HepG2 (cell line): ENCODE results near the gene NT5C2. TPM values are rescaled to one million over a fixed set of nuclear protein-coding genes. Genes with fewer than 3 reads are reported as not detected.
A peak's percentile ranks its signal among the peaks of the same experiment; 100 is the strongest.

ENCODE experiments used
- ATAC-seq: fragments of 200-7000 bp; cut with Tn5 transposase; 3 replicates; pipeline ENCODE4 v1.9.1; 2020; ENCODE audit warnings: mild to moderate bottlenecking, moderate library complexity
- BruUV-seq: library from RNA; stranded (reverse); fragments of 400-500 nt; replicated peaks from 2 replicates; lab custom pipeline; 2021; lab: Mats Ljungman, UMichigan
- CTCF ChIA-PET: fragments of 300-600 bp; formaldehyde crosslinking; extraction: SDS; loops from one replicate; lab custom pipeline; 2021; ENCODE audit warnings: low total read pairs, inconsistent platforms, low intra/inter-chr PET ratio; lab: Yijun Ruan, JAX
- POLR2A ChIA-PET: fragments of 350-600 bp; sonication (Branson Sonifier 250); formaldehyde crosslinking; loops from one replicate; lab custom pipeline; 2020; ENCODE audit warnings: antibody characterized with exemption, inconsistent platforms; lab: Yijun Ruan, JAX
- DNase-seq: peaks from one replicate; pipeline ENCODE4 v3.0.0-alpha.2; 2015; ENCODE audit warnings: low spot score
- FAIRE-seq: peaks from 3 replicates; lab custom pipeline; 2011; peaks lifted over from hg19 to GRCh38; lab: Jason Lieb, UNC
- H2AFZ ChIP-seq: one replicate; pipeline ENCODE4 v1.6.1; 2011; ENCODE audit warnings: low read length, inconsistent platforms
- H3K27ac ChIP-seq: fragments of 300-600 bp; 3 replicates; pipeline ENCODE4 v1.8.0; 2011; ENCODE audit warnings: mixed run types, mild to moderate bottlenecking, mixed read lengths, low read length, inconsistent platforms; ENCODE audit not compliant: insufficient read depth; ENCODE audit errors: extremely low read length
- H3K27me3 ChIP-seq, 2 experiments: fragments of 200-600 bp in 1 of 2; 2 replicates in 1 of 2; 3 replicates in 1 of 2; pipeline versions ENCODE4 v1.6.0 to v1.8.0; 2011; ENCODE audit warnings: low read length in 2 of 2, mild to moderate bottlenecking in 2 of 2, moderate library complexity in 2 of 2, inconsistent platforms in 1 of 2; ENCODE audit not compliant: insufficient read depth in 2 of 2, control insufficient read depth in 1 of 2
- H3K36me3 ChIP-seq, 2 experiments: fragments of 200-600 bp in 1 of 2; replicated peaks in 1 of 2; 2 replicates in 1 of 2; 3 replicates in 1 of 2; pipeline versions ENCODE4 v1.5.1 to v1.8.0; 2011; ENCODE audit warnings: low read length in 2 of 2, inconsistent platforms in 1 of 2; ENCODE audit not compliant: insufficient read depth in 2 of 2, control insufficient read depth in 1 of 2
- H3K4me1 ChIP-seq: 2 replicates; pipeline ENCODE4 v1.5.1; 2012; ENCODE audit warnings: low read length, inconsistent platforms; ENCODE audit not compliant: insufficient read depth
- H3K4me2 ChIP-seq: 2 replicates; pipeline ENCODE4 v1.6.0; 2011; ENCODE audit warnings: low read depth, low read length, inconsistent platforms
- H3K4me3 ChIP-seq, 3 experiments: fragments of 200-600 bp in 1 of 3; sonication (generic), shearing (Covaris generic) in 1 of 3; replicated peaks in 1 of 3; 2 replicates each; pipeline ENCODE4 v1.5.1; 2011 to 2016; ENCODE audit warnings: low read length in 3 of 3, inconsistent platforms in 2 of 3, low read depth in 2 of 3, mild to moderate bottlenecking in 2 of 3, control low read depth in 1 of 3, mixed read lengths in 1 of 3; ENCODE audit not compliant: insufficient read depth in 1 of 3
- H3K79me2 ChIP-seq: one replicate; pipeline ENCODE4 v1.6.1; 2011; ENCODE audit warnings: low read length, inconsistent platforms; ENCODE audit not compliant: insufficient read depth
- H3K9ac ChIP-seq: 2 replicates; pipeline ENCODE4 v1.6.0; 2011; ENCODE audit warnings: mild to moderate bottlenecking, low read depth, low read length, inconsistent platforms; ENCODE audit not compliant: insufficient read depth
- H3K9me3 ChIP-seq: 2 replicates; pipeline ENCODE4 v1.5.1; 2012; ENCODE audit warnings: mild to moderate bottlenecking, low read length
- H4K20me1 ChIP-seq: 2 replicates; pipeline ENCODE4 v1.6.0; 2011; ENCODE audit warnings: inconsistent platforms, mild to moderate bottlenecking, low read length, moderate library complexity; ENCODE audit not compliant: insufficient read depth
- CCDC6 ChIP-seq: sonication (generic); formaldehyde crosslinking; IDR thresholded peaks from 2 replicates; pipeline ENCODE4 v1.8.1; 2022; ENCODE audit warnings: mild to moderate bottlenecking, missing genetic modification reagents, moderate library complexity
- KDM5A ChIP-seq: fragments of 200-600 bp; sonication (generic); IDR thresholded peaks from 2 replicates; pipeline ENCODE4 v1.7.0; 2018; ENCODE audit warnings: antibody characterized with exemption, mild to moderate bottlenecking, low read length, borderline replicate concordance
- WGBS: methylation state at CpG from one replicate; pipeline ENCODE4 v1.1.6; 2017; ENCODE audit warnings: low lambda C conversion rate; 5-methylcytosine and 5-hydroxymethylcytosine counted together
- in situ Hi-C: cut with HindIII; loops from 2 replicates; pipeline ENCODE4 v1.10.0; 2017; ENCODE audit warnings: low pct_unique_long_range_greater_than_20kb; ENCODE audit not compliant: extremely low pct_ligation_motif_present
- intact Hi-C: fragments of 100-400 bp; cut with micrococcal nuclease; formaldehyde crosslinking; loops from one replicate; pipeline ENCODE4 v1.10.0; 2022; ENCODE audit not compliant: unreplicated experiment
- polyA plus RNA-seq, 8 experiments: library from polyadenylated mRNA; depleted of rRNA in 3 of 8; stranded (reverse) in 7 of 8; unstranded in 1 of 8; fragments of >200 nt; fragmentation: Illumina TruSeq in 4 of 8; extraction: Trizol in 4 of 8; gene quantifications; 2 replicates each; pipeline versions ENCODE4 v1.2.1 to v1.2.3, GENCODE V29; 2011 to 2016; ENCODE audit warnings: low read depth in 4 of 8, missing spikeins in 1 of 8, mixed read lengths in 1 of 8; ENCODE audit not compliant: insufficient read depth in 1 of 8
- total RNA-seq, 5 experiments: library from RNA; depleted of rRNA; stranded (reverse); fragments of >200 nt; fragmentation: Illumina TruSeq; extraction: Trizol; gene quantifications; 2 replicates each; pipeline ENCODE4 v1.2.3, GENCODE V29; 2016; ENCODE audit warnings: low read depth in 1 of 5
- TF ChIP-seq, protein P1 (sequence below): sonication (generic); formaldehyde crosslinking; conservative IDR thresholded peaks from 2 replicates; pipeline ENCODE4 v1.4.0; 2020; ENCODE audit warnings: mild to moderate bottlenecking, missing genetic modification reagents, moderate library complexity

NT5C2 gene
- total and polyA plus RNA-seq, 2 of the 13 experiments (the other 11 are each of a cell fraction or from before 2014, with no cell fraction given), result 40.6 to 55.2 TPM

DNA sequence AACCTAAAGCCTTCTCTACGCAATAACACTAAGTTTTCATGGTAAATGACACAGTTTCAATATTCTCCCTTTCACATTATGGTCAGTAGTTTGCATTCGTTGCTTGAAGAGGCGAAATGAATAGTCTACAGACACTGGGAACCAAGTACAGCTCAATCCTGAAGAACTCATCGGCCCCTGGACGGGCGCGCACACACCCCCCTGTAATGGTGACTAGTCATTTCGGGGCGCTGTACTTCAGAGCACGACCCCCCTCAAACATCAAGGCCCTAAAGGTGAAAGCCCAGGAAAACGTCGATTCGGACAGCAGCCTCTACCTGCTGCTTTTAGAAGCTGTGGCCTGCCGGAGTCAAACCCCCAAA lies 1.0 kb downstream of the NT5C2 start:
- 0 out of 2 replicates have a peak, but pooled peaks cover 3% of the 10 kb centered on the region for H4K20me1 ChIP-seq
- H3K27ac ChIP-seq, result peak overlapping the region; percentile 93
- ATAC-seq (peak; percentile 16), DNase-seq (no peak), FAIRE-seq (no peak)
- intact Hi-C loops, result loop anchor here (2.0 kb wide), 3 partner anchors 39 to 53 kb away; partner anchors contain the start of gene RPEL1
- H3K4me3 ChIP-seq, result peak overlapping the region; percentile 82 to 98 (median 85)
- H2AFZ ChIP-seq, result no peak overlapping the region
- H3K9me3 ChIP-seq, result no peaks in the 10 kb centered on the region
- BruUV-seq, result TSS peak; percentile 78
- peaks cover 68% of the 10 kb centered on the region for H3K4me1 ChIP-seq
- no peaks in the 10 kb centered on the region; a peak in 1 of 5 replicates for H3K27me3 ChIP-seq
- peaks cover 0 to 5% of the 10 kb centered on the region in 2 experiments; a peak in 1 of 5 replicates for H3K36me3 ChIP-seq
- CTCF ChIA-PET, result no interaction called here
- POLR2A ChIA-PET, result interaction anchor here (0.7 to 4.5 kb wide), 17 partner anchors 10 to 478 kb away, joined by 3 to 65 read pairs (median 6); partner anchors contain the start of genes ARL3, CNNM2 and SFXN2
- under 1% methylated on average over 13 of the region's 14 CpGs for WGBS
- in situ Hi-C loops, result no loop called here
- H3K9ac ChIP-seq, result peak overlapping the region; percentile 98
- peak; percentile 40; the same call in 1 of the 2 replicates for TF ChIP-seq KDM5A
- TF ChIP-seq, protein P1, sequence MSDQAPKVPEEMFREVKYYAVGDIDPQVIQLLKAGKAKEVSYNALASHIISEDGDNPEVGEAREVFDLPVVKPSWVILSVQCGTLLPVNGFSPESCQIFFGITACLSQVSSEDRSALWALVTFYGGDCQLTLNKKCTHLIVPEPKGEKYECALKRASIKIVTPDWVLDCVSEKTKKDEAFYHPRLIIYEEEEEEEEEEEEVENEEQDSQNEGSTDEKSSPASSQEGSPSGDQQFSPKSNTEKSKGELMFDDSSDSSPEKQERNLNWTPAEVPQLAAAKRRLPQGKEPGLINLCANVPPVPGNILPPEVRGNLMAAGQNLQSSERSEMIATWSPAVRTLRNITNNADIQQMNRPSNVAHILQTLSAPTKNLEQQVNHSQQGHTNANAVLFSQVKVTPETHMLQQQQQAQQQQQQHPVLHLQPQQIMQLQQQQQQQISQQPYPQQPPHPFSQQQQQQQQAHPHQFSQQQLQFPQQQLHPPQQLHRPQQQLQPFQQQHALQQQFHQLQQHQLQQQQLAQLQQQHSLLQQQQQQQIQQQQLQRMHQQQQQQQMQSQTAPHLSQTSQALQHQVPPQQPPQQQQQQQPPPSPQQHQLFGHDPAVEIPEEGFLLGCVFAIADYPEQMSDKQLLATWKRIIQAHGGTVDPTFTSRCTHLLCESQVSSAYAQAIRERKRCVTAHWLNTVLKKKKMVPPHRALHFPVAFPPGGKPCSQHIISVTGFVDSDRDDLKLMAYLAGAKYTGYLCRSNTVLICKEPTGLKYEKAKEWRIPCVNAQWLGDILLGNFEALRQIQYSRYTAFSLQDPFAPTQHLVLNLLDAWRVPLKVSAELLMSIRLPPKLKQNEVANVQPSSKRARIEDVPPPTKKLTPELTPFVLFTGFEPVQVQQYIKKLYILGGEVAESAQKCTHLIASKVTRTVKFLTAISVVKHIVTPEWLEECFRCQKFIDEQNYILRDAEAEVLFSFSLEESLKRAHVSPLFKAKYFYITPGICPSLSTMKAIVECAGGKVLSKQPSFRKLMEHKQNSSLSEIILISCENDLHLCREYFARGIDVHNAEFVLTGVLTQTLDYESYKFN, result no peak
- 0 out of 2 replicates have a peak, but pooled peaks have one; percentile 5 for TF ChIP-seq CCDC6
- peaks cover 54% of the 10 kb centered on the region for H3K79me2 ChIP-seq
- peak overlapping the region; percentile 74 for H3K4me2 ChIP-seq
